Fibroblast of upper back skin (primary cell): Measurements from ENCODE around the gene KRTAP10-4.
"Not testable (repeated sequence)": the region's sequence is repeated elsewhere in the genome, so short reads cannot be mapped to it uniquely, and the experiment has no call there.

Experiments used
- DNase-seq: peaks from one replicate; pipeline ENCODE4 v3.0.0-alpha.2; 2013

The KRTAP10-4 gene

DNA sequence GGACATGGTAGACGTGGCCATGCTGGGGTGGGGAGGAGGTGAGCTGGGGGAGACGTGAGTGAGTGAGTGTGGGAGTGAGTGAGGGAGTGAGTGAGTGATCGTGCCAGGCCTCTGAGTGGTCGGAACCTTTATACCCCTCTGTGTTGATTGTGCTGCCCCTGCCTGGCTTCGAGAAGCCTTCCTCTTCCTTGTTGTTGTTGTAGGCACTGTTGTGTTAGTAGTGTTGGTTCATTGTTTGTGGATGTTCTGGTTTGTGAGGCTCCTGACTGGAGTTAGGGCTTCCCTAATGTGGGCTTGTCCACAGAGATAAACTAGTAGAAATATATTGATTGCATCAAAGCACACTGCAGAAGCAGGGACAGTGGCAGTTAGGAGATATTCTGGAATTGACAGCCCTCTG lies 14.8 kb upstream of the KRTAP10-4 start, which contains the start of gene KRTAP10-3:
Gene KRTAP10-3, minus strand, starts transcription at position 101 of the 400 bp plus-strand sequence. Its CDS starts 80 bp downstream, at position 21.
- no peak for DNase-seq

GRCh38 chr21:44564099-44564498 lies 9.4 kb upstream of the KRTAP10-4 start:
- no peak for DNase-seq

DNA sequence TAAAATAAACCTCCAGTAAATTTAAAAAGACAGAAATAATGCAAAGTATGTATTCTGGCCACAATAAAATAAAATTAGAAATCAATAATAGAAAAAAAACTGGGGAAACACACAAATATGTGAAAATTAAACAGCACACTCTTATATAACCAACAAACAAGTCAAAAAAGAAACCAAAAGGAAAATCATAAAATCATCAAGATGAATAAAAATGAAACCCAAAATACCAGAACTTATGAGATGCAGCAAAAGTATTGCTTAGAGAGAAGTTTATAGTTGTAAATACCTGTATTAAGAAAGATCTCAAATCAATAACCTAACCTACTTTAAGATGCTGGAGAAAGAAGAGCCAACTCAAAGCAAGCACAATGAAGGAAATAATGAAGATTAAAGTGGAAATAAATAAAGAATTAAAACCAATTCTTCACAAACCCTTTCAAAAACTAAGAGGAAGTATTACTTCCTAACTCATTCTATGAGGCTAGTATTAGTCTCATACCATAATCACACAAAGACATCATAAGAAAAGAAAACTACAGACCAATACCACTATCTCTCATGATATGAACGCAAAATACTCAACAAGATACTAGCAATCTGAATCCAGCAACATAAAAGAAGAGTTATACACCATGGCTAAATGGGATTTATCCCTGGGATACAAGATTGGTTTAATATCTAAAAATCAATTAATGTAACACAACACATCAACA lies 8.5 kb upstream of the KRTAP10-4 start:
- no peak for DNase-seq

GRCh38 chr21:44566403-44566802 lies 7.1 kb upstream of the KRTAP10-4 start:
- no peak for DNase-seq

GRCh38 chr21:44567481-44568171 lies 5.9 kb upstream of the KRTAP10-4 start:
- DNase-seq = no peak

DNA sequence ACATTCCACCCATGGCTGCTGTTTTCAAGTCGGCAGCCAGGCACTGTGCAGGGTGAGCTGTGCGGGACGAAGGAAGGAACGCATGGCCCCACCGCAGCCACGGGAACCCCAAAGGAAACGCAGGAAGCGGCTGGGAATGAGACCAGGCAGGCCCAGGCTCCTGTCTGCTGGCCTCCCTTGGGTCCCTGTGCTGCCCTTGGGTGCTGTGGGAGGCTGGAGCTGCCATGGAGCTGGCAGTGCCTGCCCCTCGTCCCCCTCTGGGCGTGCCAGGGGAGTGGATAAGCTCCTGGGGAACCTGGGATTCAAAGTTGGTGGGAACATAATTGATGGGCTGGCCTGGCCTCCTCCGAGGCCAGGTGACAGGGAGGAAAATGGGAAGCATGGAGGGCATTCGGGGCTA lies 5.3 kb upstream of the KRTAP10-4 start:
- DNase-seq = no peak

DNA sequence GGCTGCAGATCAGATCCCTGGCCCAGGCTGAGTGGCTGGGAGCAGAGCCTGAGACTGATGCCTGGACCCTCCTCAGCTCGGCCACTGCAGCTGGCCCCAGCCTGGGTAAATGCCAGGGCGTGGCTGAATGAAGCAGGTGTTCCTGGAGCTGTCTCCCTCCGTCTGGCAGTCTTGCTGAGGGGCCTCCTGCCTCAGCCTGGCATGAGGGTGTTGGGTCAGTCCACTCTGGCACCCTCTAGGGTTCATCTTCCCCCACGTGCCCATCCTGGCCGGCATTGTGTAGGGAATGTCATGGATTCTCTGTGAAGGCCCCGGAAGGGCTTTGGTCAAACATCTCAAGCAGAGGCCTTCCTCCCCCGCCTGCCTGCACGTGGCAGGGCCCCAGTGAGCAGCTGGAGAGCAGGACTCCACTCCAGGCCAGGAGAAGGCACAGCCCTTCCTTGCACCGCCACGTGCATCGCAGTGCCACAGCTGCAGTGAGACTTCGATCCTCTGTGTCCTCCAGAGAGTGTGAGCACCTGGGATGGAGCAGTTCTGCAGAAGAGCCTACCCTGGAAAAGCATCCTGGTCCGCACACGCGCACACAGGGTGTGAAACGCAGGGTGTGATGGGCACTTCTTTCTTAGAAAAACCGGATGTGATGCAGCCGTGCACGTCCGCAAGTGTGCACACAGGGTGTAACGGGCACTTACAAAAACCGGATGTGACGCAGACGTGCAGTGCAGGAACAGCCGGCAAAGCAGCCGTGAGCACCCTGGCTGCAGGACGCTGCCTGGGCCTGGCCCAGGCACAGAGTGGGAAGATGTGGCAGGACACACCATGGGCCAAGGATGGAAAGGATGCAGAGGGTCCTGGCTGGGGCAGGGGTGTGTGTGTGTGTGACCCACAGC lies 4.6 kb upstream of the KRTAP10-4 start:
- no peak for DNase-seq

- DNase-seq = no peak
Measured at GRCh38 chr21:44569861-44570517, 3.5 kb upstream of the KRTAP10-4 start.

- no peak for DNase-seq
Measured at GRCh38 chr21:44571296-44571695, 2.2 kb upstream of the KRTAP10-4 start.

- no peak for DNase-seq
Measured at GRCh38 chr21:44571844-44572782, 1.4 kb upstream of the KRTAP10-4 start.

DNA sequence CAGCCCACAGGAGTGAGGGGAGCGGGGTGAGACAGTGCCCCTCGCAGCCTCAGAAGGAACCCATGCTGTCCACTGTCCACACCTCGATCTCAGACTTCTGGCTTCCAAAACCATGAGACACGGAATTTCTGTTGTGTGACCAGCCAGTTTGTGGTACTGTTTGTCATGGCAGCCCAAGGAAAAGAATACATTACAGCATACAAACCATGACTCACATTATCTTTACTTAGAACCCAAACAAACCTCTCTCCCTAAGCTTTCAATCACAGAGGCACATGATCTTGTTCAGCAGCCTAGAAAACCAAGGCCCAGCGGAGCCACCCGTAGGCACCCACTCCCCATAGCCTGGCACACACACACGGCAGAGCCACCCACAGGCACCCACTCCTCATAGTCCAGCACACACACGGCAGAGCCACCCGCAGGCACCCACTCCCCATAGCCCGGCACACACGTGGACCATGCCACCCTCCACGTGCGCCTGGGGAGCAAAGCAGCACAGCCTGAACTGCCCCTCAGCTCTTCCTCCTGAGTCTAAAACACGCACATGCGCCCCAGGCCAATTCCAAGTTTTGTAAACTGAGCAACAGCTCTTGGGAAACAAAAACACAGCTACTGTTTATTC lies 458 bp upstream of the KRTAP10-4 start:
- no peak for DNase-seq

DNA sequence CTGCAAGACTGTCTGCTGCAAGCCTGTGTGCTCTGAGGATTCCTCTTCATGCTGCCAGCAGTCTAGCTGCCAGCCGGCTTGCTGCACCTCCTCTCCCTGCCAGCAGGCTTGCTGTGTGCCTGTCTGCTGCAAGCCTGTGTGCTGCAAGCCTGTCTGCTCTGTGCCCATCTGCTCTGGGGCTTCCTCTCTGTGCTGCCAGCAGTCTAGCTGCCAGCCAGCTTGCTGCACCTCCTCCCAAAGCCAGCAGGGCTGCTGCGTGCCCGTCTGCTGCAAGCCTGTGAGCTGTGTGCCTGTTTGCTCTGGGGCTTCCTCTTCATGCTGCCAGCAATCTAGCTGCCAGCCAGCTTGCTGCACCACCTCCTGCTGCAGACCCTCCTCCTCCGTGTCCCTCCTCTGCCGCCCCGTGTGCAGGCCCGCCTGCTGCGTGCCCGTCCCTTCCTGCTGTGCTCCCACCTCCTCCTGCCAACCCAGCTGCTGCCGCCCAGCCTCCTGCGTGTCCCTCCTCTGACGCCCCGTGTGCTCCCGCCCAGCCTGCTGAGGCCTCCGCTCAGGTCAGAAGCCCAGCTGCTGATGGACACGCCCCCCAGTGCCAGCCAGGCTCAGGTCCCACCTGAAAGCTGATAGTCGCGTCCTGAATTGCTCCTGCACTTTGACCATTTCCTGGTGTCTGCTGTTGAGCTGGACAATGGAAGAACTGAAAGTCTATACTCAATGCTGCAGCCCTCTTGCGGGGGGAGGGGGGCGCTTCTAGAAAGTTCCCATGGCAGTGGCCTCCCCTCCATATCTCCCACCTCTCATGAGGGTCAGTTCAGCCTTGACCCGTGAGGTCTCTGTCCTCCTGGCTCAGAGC lies 1.2 kb downstream of the KRTAP10-4 start:
- no peak for DNase-seq

GRCh38 chr21:44575307-44576024 lies 1.9 kb downstream of the KRTAP10-4 start:
- DNase-seq = no peak

- DNase-seq = no peak
Measured at GRCh38 chr21:44576025-44576420, 2.5 kb downstream of the KRTAP10-4 start.

DNA sequence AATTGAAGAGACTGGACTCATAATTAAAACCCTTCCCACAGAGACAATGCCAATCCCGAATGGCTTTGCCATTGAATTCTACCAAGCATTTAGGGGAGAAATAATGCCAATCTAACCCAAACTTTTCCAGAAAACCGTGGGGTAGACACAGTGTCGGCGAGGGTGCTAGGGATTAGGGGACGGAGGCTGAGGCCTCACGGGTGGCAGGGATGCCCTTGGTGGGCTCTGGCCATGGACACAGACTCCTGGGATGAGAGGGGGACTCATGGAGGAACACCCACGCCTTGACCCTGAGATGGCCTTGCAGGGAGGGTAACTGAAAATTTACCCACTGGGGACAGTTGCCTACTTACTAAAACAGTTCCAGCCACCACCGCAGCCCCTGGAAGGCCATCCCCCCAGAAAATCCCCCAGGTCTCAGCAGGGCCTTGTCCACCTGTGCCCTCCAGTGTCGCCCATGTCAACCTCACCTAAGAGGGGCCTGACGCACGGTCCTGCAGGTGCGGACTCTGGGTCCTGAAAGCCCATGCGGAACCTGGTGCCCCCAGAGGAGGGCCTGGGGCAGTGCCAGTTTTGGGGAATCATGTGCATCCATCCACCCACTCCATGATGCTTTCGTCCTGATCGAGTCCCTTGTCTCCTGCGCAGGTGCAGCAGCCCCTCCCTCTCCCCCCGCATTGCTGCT lies 5.0 kb downstream of the KRTAP10-4 start:
- no peak for DNase-seq

DNA sequence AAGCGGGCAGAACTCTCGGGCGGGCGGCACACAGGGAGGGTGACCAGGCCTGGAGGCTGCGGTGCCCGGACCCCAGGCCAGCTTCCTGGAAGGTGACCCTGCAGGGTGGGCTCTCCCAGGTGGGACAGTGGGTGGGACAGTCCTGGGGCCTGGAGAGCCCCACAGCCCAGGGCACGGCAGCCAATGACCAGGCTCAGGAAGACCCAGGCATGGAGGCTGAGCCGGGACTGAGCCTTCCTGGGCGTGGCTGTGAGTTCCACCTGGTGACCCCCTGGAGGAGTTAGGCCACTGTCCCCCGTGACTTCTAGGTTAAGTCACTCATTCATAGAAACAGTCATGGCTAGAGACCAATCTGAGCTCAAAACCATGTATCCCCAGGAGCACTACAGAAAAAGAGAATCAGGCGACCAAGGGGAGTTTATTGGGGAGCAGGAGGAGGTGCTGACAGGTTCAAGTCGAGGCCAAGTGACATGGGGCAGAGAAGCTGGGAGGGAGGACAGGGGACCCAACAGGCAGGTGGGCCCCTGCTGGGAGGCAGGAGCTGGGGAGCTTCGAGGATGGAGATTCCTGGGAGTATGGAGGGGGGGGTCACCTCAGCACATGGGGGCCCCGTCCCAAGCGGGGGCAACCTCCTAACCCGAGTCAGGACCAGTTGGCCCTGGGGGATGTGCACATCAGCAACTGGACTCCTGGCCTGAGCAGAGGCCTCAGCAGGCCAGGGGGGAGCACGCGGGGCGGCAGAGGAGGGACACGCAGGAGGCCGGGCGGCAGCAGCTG lies 5.7 kb downstream of the KRTAP10-4 start:
- no peak for DNase-seq

DNA sequence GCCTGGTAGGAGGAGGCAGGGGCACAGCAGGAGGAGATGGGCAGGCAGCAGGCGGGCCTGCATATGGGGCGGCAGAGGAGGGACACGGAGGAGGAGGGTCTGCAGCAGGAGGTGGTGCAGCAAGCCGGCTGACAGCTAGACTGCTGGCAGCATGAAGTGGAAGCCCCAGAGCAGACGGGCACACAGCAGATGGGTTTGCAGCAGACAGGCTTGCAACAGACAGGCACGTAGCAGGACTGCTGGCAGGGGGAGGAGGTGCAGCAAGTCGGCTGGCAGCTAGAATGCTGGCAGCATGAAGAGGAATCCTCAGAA lies 6.3 kb downstream of the KRTAP10-4 start:
- no peak for DNase-seq

DNA sequence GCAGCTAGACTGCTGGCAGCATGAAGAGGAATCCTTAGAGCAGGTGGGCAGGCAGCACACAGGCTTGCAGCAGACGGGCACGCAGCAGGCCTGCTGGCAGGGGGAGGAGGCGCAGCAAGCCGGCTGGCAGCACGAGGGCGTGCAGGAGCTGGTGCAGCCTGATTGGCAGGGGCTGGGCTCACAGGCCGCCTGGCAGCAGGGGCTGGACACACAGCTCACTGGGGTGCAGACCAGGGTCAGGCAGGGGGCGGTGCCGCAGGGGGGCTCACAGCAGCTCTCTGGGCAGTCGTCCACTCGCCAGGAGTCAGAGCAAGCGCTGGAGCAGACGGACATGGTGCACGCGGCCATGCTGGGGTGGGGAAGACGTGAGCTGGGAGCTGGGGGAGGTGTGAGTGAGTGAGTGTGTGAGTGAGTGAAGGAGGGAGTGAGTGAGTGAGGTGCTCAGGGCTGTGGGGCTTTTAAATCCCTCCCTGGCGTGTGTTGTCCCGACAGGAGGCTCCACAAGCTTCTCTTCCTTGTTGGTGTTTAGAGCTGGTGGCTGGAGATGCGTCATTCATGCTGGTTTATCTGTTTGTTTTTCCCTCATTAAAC lies 6.8 kb downstream of the KRTAP10-4 start, which contains the start of gene KRTAP10-5:
Gene KRTAP10-5, minus strand, starts transcription at position 374 of the 591 bp plus-strand sequence. Its CDS starts 26 bp downstream, at position 348.
- not testable (repeated sequence) for DNase-seq
